Measurements from ENCODE around the gene ZNF32.

- no peak for TF ChIP-seq CTCF (IDR thresholded peaks at IDR 0.05; ENCODE audit: low read length)
- no peak for TF ChIP-seq EZH2 (IDR thresholded peaks at IDR 0.05; ENCODE audit: borderline replicate concordance, low read length)
Observed at GRCh38 chr10:43673471-43673870, 24.8 kb upstream of the ZNF32 start.
